ENCODE measurements around the gene LIMK2. TPM values are rescaled to one million over a fixed set of nuclear protein-coding genes. Genes with fewer than 3 reads are reported as not detected.
"Not testable (repeated sequence)": the region's sequence is repeated elsewhere in the genome, so short reads cannot be mapped to it uniquely, and the experiment has no call there.

LIMK2 gene
- 25.0 and 29.8 TPM in 2 replicates for total RNA-seq

GRCh38 chr22:31211862-31212730 lies at the start of gene LIMK2:
Gene LIMK2, plus strand, starts transcription at chr22:31212298. Its CDS starts 111 bp downstream, at chr22:31212409.
- Histone ChIP-seq H3K79me2 (ENCODE audit: insufficient read depth, low read length) (peaks cover 10% of the 10 kb centered on the region), H3K9me3 (ENCODE audit: low read depth, low read length) (no peaks in the 10 kb centered on the region), H3K4me1 (ENCODE audit: insufficient read depth, low read length) (peaks cover 12% of the 10 kb centered on the region), H3K27me3 (ENCODE audit: insufficient read depth, low read length) (no peaks in the 10 kb centered on the region), H4K20me1 (ENCODE audit: insufficient read depth, low read length) (no peaks in the 10 kb centered on the region), H2AFZ (ENCODE audit: low read length) (peak within 1 kb of the TSS; percentile 91), H3K4me2 (ENCODE audit: insufficient read depth, low read length) (peak within 1 kb of the TSS; percentile 94), H3K27ac (ENCODE audit: low read depth, low read length) (peak within 1 kb of the TSS; percentile 58), H3K4me3 (ENCODE audit: insufficient read depth, low read length) (peak within 1 kb of the TSS; percentile 94), H3K36me3 (ENCODE audit: insufficient read depth, low read length) (no peaks in the 10 kb centered on the region)
- TF ChIP-seq, protein P1, sequence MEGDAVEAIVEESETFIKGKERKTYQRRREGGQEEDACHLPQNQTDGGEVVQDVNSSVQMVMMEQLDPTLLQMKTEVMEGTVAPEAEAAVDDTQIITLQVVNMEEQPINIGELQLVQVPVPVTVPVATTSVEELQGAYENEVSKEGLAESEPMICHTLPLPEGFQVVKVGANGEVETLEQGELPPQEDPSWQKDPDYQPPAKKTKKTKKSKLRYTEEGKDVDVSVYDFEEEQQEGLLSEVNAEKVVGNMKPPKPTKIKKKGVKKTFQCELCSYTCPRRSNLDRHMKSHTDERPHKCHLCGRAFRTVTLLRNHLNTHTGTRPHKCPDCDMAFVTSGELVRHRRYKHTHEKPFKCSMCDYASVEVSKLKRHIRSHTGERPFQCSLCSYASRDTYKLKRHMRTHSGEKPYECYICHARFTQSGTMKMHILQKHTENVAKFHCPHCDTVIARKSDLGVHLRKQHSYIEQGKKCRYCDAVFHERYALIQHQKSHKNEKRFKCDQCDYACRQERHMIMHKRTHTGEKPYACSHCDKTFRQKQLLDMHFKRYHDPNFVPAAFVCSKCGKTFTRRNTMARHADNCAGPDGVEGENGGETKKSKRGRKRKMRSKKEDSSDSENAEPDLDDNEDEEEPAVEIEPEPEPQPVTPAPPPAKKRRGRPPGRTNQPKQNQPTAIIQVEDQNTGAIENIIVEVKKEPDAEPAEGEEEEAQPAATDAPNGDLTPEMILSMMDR (IDR thresholded peaks at IDR 0.05; ENCODE audit: extremely low read depth, low read depth, low read length) = peak; percentile 66
- DNase-seq (ENCODE audit: insufficient read length, low spot score, missing footprints) = peak; percentile 98

DNA sequence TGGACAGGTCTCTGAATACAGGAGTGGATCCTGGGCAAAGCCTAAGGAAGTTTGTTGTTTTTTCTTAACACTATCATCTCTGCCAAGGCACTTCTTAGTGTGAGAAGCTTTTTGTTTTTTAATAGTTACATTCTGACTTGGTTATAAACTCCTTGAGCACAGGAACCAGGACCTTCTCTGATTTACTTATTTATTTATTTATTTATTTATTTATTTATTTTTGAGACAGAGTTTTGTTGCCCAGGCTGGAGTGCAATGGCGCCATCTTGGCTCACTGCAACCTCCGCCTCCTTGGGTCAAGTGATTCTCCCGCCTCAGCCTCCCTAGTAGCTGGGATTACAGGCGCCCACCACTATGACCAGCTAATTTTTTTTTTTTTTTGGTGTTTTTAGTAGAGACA lies 41.1 kb upstream of the LIMK2 start:
- Histone ChIP-seq H3K27ac (ENCODE audit: low read depth, low read length) (no peak overlapping the region), H3K4me2 (ENCODE audit: insufficient read depth, low read length) (no peak overlapping the region), H3K4me3 (ENCODE audit: insufficient read depth, low read length) (no peak overlapping the region), H3K4me1 (ENCODE audit: insufficient read depth, low read length) (peaks cover 23% of the 10 kb centered on the region), H3K9me3 (ENCODE audit: low read depth, low read length) (no peaks in the 10 kb centered on the region), H3K36me3 (ENCODE audit: insufficient read depth, low read length) (peaks cover 11% of the 10 kb centered on the region), H3K27me3 (ENCODE audit: insufficient read depth, low read length) (no peaks in the 10 kb centered on the region), H2AFZ (ENCODE audit: low read length) (no peak overlapping the region), H4K20me1 (ENCODE audit: insufficient read depth, low read length) (peaks cover 3% of the 10 kb centered on the region), H3K79me2 (ENCODE audit: insufficient read depth, low read length) (peaks cover 91% of the 10 kb centered on the region)
- TF ChIP-seq, protein P1 (IDR thresholded peaks at IDR 0.05; ENCODE audit: extremely low read depth, low read depth, low read length) = no peak
- no peak for DNase-seq (ENCODE audit: insufficient read length, low spot score, missing footprints)

DNA sequence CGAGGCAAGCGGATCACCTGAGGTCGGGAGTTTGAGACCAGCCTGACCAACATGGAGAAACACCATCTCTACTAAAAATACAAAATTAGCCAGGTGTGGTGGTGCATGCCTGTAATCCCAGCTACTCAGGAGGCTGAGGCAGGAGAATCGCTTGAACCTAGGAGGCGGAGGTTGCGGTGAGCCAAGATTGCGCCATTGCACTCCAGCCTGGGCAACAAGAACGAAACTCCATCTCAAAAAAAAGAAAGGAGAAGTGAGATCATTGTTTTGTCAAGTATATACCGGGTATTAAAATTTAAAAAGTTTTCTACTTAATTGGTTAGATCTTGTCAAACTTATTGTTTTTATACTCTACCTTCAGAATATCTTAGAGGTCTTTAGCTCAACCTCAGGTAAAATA lies 40.4 kb upstream of the LIMK2 start:
- H3K4me3 ChIP-seq (ENCODE audit: insufficient read depth, low read length); H3K27me3 ChIP-seq (ENCODE audit: insufficient read depth, low read length); H3K4me2 ChIP-seq (ENCODE audit: insufficient read depth, low read length); H3K9me3 ChIP-seq (ENCODE audit: low read depth, low read length); H3K27ac ChIP-seq (ENCODE audit: low read depth, low read length); DNase-seq (ENCODE audit: insufficient read length, low spot score, missing footprints); H3K36me3 ChIP-seq (ENCODE audit: insufficient read depth, low read length); H2AFZ ChIP-seq (ENCODE audit: low read length); H4K20me1 ChIP-seq (ENCODE audit: insufficient read depth, low read length): not testable (repeated sequence)
- peaks cover 24% of the 10 kb centered on the region for H3K4me1 ChIP-seq (ENCODE audit: insufficient read depth, low read length)
- peaks cover 88% of the 10 kb centered on the region for H3K79me2 ChIP-seq (ENCODE audit: insufficient read depth, low read length)

DNA sequence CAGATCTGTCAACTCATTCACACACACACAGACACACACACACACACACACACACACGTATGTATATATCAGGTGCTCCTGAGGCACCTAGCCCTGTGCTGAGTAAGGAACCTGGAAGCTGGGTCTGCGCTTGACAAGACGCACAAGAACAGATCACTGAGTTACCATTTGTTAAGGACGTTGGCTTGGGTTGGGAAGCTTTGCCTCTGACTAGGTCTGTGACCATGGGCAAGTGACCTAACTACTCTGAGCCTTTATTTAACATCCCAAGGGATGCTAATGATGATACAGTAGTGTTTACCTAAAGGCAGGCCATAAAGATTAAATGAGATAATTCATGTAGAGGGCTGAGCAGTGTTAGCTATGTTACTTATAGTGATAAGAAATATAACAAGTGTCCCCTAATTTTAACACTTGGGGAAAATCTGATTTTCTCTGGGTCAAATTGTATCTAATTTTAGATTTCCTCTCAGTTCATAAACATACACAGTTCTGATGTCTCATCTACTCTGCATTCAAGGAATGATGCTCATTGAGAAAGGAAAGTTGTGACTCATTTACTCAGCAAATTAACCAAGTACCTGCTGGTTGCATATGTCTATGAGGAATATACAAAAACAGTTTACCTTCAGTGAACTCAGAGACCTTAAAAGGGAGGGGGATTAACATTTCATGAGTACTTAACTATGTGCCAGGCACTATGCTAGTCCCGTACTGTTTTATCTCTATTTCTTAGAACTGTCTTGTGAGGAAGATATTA lies 38.5 kb upstream of the LIMK2 start:
- Histone ChIP-seq H3K4me3 (ENCODE audit: insufficient read depth, low read length) (peak overlapping the region; percentile 42), H3K79me2 (ENCODE audit: insufficient read depth, low read length) (peaks cover 81% of the 10 kb centered on the region), H3K27me3 (ENCODE audit: insufficient read depth, low read length) (no peaks in the 10 kb centered on the region), H2AFZ (ENCODE audit: low read length) (no peak overlapping the region), H3K9me3 (ENCODE audit: low read depth, low read length) (no peaks in the 10 kb centered on the region), H4K20me1 (ENCODE audit: insufficient read depth, low read length) (peaks cover 6% of the 10 kb centered on the region), H3K4me2 (ENCODE audit: insufficient read depth, low read length) (peak overlapping the region; percentile 72), H3K27ac (ENCODE audit: low read depth, low read length) (peak overlapping the region; percentile 97), H3K36me3 (ENCODE audit: insufficient read depth, low read length) (peaks cover 4% of the 10 kb centered on the region), H3K4me1 (ENCODE audit: insufficient read depth, low read length) (peaks cover 40% of the 10 kb centered on the region)
- TF ChIP-seq, protein P1 (IDR thresholded peaks at IDR 0.05; ENCODE audit: extremely low read depth, low read depth, low read length) = no peak
- DNase-seq (ENCODE audit: insufficient read length, low spot score, missing footprints) = peak; percentile 86
